Neutrophil (primary cell): ENCODE results near the gene CDK5.

Experiments used
- H3K27ac ChIP-seq: fragments of 200-600 bp; sonication (generic); 2 replicates; pipeline ENCODE4 v1.5.1; 2016; ENCODE audit warnings: mild to moderate bottlenecking, moderate library complexity
- H3K27me3 ChIP-seq: fragments of 200-600 bp; sonication (generic); 2 replicates; pipeline ENCODE4 v1.6.0; 2016; ENCODE audit warnings: mild to moderate bottlenecking
- H3K36me3 ChIP-seq: fragments of 200-600 bp; sonication (generic); 2 replicates; pipeline ENCODE4 v1.5.1; 2017
- H3K4me1 ChIP-seq, 2 experiments: fragments of 200-600 bp in 1 of 2; sonication (generic) in 1 of 2; 1 replicate in 1 of 2; 2 replicates in 1 of 2; pipeline versions ENCODE4 v1.5.1 to v1.6.1; 2013 to 2016; ENCODE audit warnings: low read depth in 1 of 2, low read length in 1 of 2, mild to moderate bottlenecking in 1 of 2, moderate library complexity in 1 of 2; ENCODE audit not compliant: control insufficient read depth in 1 of 2, insufficient read depth in 1 of 2
- H3K4me3 ChIP-seq, 2 experiments: fragments of 200-600 bp in 1 of 2; sonication (generic) in 1 of 2; 1 replicate in 1 of 2; 2 replicates in 1 of 2; pipeline ENCODE4 v1.5.1; 2013 to 2016; ENCODE audit warnings: low read depth in 1 of 2, low read length in 1 of 2, mild to moderate bottlenecking in 1 of 2, moderate library complexity in 1 of 2
- H3K9me3 ChIP-seq: fragments of 200-600 bp; sonication (generic); 2 replicates; pipeline ENCODE4 v1.5.1; 2016
- TF ChIP-seq, protein P1 (sequence below): fragments of 200-600 bp; sonication (generic); IDR thresholded peaks from 2 replicates; pipeline ENCODE4 v1.5.1; 2016; ENCODE audit warnings: antibody characterized with exemption

Gene CDK5

DNA sequence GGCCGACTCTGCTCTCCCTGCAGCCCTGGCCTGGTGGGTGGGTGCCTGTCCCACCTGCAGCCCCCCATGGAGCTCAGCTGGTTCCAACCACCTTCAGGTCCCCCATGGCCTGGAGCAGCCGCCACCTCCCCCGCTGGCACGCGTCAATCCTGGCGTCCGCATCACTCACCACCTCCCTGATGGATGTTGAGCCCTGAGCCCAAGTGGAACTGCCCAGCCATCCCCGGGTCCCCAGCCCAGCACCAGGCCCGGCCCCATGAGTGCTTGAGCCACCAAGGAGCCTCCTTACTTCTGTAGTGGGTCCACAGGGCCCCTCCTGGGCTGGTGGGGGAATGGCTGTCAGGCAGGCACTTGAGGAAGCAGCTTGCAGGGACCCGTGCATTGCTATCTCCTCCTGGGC lies 43.2 kb upstream of the CDK5 start:
- H3K9me3 ChIP-seq: no peaks in the 10 kb centered on the region
- no peaks in the 10 kb centered on the region for H3K36me3 ChIP-seq
- TF ChIP-seq, protein P1, sequence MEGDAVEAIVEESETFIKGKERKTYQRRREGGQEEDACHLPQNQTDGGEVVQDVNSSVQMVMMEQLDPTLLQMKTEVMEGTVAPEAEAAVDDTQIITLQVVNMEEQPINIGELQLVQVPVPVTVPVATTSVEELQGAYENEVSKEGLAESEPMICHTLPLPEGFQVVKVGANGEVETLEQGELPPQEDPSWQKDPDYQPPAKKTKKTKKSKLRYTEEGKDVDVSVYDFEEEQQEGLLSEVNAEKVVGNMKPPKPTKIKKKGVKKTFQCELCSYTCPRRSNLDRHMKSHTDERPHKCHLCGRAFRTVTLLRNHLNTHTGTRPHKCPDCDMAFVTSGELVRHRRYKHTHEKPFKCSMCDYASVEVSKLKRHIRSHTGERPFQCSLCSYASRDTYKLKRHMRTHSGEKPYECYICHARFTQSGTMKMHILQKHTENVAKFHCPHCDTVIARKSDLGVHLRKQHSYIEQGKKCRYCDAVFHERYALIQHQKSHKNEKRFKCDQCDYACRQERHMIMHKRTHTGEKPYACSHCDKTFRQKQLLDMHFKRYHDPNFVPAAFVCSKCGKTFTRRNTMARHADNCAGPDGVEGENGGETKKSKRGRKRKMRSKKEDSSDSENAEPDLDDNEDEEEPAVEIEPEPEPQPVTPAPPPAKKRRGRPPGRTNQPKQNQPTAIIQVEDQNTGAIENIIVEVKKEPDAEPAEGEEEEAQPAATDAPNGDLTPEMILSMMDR: no peak
- H3K27ac ChIP-seq: no peak overlapping the region
- H3K27me3 ChIP-seq: no peaks in the 10 kb centered on the region
- H3K4me3 ChIP-seq: no peak overlapping the region
- H3K4me1 ChIP-seq: no peaks in the 10 kb centered on the region

GRCh38 chr7:151099486-151100211 lies 42.0 kb upstream of the CDK5 start:
- TF ChIP-seq, protein P1: no peak
- H3K36me3 ChIP-seq: no peaks in the 10 kb centered on the region

GRCh38 chr7:151095828-151096475 lies 38.3 kb upstream of the CDK5 start:
- TF ChIP-seq, protein P1: no peak
- no peaks in the 10 kb centered on the region for H3K4me1 ChIP-seq
- H3K4me3 ChIP-seq: no peak overlapping the region
- H3K36me3 ChIP-seq: no peaks in the 10 kb centered on the region
- no peaks in the 10 kb centered on the region for H3K27me3 ChIP-seq
- no peak overlapping the region for H3K27ac ChIP-seq
- no peaks in the 10 kb centered on the region for H3K9me3 ChIP-seq

More at GRCh38 chr7:151099486-151100211, 42.0 kb upstream of the CDK5 start:
- Histone ChIP-seq H3K27ac (no peak overlapping the region), H3K4me3 (no peak overlapping the region), H3K4me1 (no peaks in the 10 kb centered on the region), H3K27me3 (no peaks in the 10 kb centered on the region), H3K9me3 (no peaks in the 10 kb centered on the region)

DNA sequence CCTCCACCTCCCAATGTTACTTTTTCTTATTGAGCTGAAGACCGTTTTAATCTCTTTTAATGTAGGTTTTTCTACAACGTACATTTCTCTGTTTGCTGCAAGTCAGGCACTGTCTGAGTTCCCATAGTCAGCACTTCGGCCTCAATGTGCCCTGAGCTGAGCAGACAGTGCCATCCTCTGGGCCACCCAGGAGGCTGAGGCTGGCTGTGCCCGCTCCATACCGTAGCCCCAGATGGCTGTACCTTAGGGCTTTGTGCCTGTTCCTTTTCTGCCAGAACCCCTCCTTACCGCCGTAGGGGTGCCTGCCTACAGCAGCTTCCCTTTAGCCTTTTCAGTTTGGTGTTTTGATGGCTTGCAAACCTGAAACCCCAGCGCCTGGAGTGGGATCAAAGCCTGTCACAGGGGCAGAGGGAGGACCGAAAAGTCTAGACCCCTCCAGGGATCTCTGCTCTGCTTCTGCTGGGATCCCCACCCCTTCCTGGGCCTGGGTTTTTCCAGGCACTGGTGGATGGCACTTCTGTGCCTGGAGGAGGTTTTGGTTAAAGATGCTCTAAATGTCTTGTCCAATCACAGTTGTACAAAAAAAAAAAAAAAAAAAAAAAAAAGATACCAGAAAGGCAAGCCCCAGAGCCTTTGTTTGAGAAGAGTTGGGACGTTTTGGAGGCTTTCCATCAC lies 37.6 kb upstream of the CDK5 start:
- Histone ChIP-seq H3K27ac (no peak overlapping the region), H3K36me3 (no peaks in the 10 kb centered on the region), H3K4me1 (no peaks in the 10 kb centered on the region), H3K4me3 (no peak overlapping the region), H3K27me3 (no peaks in the 10 kb centered on the region), H3K9me3 (no peaks in the 10 kb centered on the region)
- TF ChIP-seq, protein P1: no peak

DNA sequence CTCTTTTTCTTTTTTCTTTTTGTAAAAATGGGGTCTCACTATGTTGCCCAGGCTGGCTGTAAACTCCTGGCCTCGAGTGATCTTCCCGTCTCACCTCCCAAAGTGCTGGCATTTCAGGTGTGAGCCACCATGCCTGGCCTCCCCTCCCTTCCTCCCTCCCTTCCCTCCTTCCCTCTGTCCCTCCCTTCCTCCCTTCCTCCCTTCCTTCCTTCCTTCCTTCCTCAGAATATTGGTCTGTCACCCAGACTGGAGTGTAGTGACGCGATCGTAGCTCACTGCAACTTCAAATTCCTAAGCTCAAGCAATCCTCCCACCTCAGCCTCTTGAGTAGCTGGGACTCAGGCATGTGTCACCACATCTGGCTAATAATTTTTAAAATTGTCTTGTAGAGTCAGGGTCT lies 37.0 kb upstream of the CDK5 start:
- H3K4me3 ChIP-seq: no peak overlapping the region
- no peak overlapping the region for H3K27ac ChIP-seq

More for the DNA sequence above, 37.0 kb upstream of the CDK5 start:
- Histone ChIP-seq H3K36me3 (no peaks in the 10 kb centered on the region), H3K4me1 (peaks cover 2 to 3% of the 10 kb centered on the region in 2 experiments), H3K27me3 (no peaks in the 10 kb centered on the region), H3K9me3 (no peaks in the 10 kb centered on the region)
- TF ChIP-seq, protein P1: no peak
